ENCODE measurements around the gene HMGB1.
"Not testable (repeated sequence)": the region's sequence is repeated elsewhere in the genome, so short reads cannot be mapped to it uniquely, and the experiment has no call there.

Gene HMGB1

GRCh38 chr13:30466841-30467252, 1.1 kb upstream of the HMGB1 start:
- in situ Hi-C loops (cut with MboI; ENCODE audit: low sequenced_read_pairs), result no loop called here

GRCh38 chr13:30466358-30466714, 600 bp upstream of the HMGB1 start:
- in situ Hi-C loops (cut with MboI; ENCODE audit: low sequenced_read_pairs), result no loop called here

GRCh38 chr13:30465343-30465592, 468 bp downstream of the HMGB1 start:
- in situ Hi-C loops (cut with MboI; ENCODE audit: low sequenced_read_pairs), result no loop called here

GRCh38 chr13:30464496-30465342, 1.0 kb downstream of the HMGB1 start:
- in situ Hi-C loops (cut with MboI; ENCODE audit: low sequenced_read_pairs), result no loop called here

GRCh38 chr13:30463787-30464495, 1.8 kb downstream of the HMGB1 start:
- in situ Hi-C loops (cut with MboI; ENCODE audit: low sequenced_read_pairs), result no loop called here

- in situ Hi-C loops (cut with MboI; ENCODE audit: low sequenced_read_pairs), result not testable (repeated sequence)
Measured at GRCh38 chr13:30461279-30462066, 4.3 kb downstream of the HMGB1 start.

GRCh38 chr13:30457306-30457891, 8.3 kb downstream of the HMGB1 start:
- in situ Hi-C loops (cut with MboI; ENCODE audit: low sequenced_read_pairs), result no loop called here

- in situ Hi-C loops (cut with MboI; ENCODE audit: low sequenced_read_pairs), result no loop called here
Measured at GRCh38 chr13:30456290-30456689, 9.4 kb downstream of the HMGB1 start.

GRCh38 chr13:30454991-30455390, 10.7 kb downstream of the HMGB1 start:
- in situ Hi-C loops (cut with MboI; ENCODE audit: low sequenced_read_pairs), result no loop called here

GRCh38 chr13:30453727-30454126, 12.0 kb downstream of the HMGB1 start:
- in situ Hi-C loops (cut with MboI; ENCODE audit: low sequenced_read_pairs), result no loop called here

GRCh38 chr13:30451476-30451875, 14.3 kb downstream of the HMGB1 start:
- in situ Hi-C loops (cut with MboI; ENCODE audit: low sequenced_read_pairs), result not testable (repeated sequence)

- in situ Hi-C loops (cut with MboI; ENCODE audit: low sequenced_read_pairs), result no loop called here
Measured at GRCh38 chr13:30450066-30450465, 15.7 kb downstream of the HMGB1 start.

- in situ Hi-C loops (cut with MboI; ENCODE audit: low sequenced_read_pairs), result no loop called here
Measured at GRCh38 chr13:30448441-30448840, 17.3 kb downstream of the HMGB1 start.

- in situ Hi-C loops (cut with MboI; ENCODE audit: low sequenced_read_pairs), result no loop called here
Measured at GRCh38 chr13:30446126-30446500, 19.6 kb downstream of the HMGB1 start.

GRCh38 chr13:30443957-30444404, 21.8 kb downstream of the HMGB1 start:
- in situ Hi-C loops (cut with MboI; ENCODE audit: low sequenced_read_pairs), result no loop called here

GRCh38 chr13:30443491-30443890, 22.2 kb downstream of the HMGB1 start:
- in situ Hi-C loops (cut with MboI; ENCODE audit: low sequenced_read_pairs), result not testable (repeated sequence)

GRCh38 chr13:30442926-30443325, 22.8 kb downstream of the HMGB1 start:
- in situ Hi-C loops (cut with MboI; ENCODE audit: low sequenced_read_pairs), result no loop called here

- in situ Hi-C loops (cut with MboI; ENCODE audit: low sequenced_read_pairs), result no loop called here
Measured at GRCh38 chr13:30440910-30441703, 24.6 kb downstream of the HMGB1 start.

- in situ Hi-C loops (cut with MboI; ENCODE audit: low sequenced_read_pairs), result no loop called here
Measured at GRCh38 chr13:30438286-30438685, 27.4 kb downstream of the HMGB1 start.

- in situ Hi-C loops (cut with MboI; ENCODE audit: low sequenced_read_pairs), result no loop called here
Measured at GRCh38 chr13:30437177-30437576, 28.6 kb downstream of the HMGB1 start.
